ENCODE results near the gene TMEM131. TPM values are rescaled to one million over a fixed set of nuclear protein-coding genes. Genes with fewer than 3 reads are reported as not detected.
A peak's percentile ranks its signal among the peaks of the same experiment; 100 is the strongest.
"Not testable (repeated sequence)": the region's sequence is repeated elsewhere in the genome, so short reads cannot be mapped to it uniquely, and the experiment has no call there.

TMEM131 gene
- total and polyA plus RNA-seq, 5 donors = 11.5 to 32.7 (median 28.8) TPM

DNA sequence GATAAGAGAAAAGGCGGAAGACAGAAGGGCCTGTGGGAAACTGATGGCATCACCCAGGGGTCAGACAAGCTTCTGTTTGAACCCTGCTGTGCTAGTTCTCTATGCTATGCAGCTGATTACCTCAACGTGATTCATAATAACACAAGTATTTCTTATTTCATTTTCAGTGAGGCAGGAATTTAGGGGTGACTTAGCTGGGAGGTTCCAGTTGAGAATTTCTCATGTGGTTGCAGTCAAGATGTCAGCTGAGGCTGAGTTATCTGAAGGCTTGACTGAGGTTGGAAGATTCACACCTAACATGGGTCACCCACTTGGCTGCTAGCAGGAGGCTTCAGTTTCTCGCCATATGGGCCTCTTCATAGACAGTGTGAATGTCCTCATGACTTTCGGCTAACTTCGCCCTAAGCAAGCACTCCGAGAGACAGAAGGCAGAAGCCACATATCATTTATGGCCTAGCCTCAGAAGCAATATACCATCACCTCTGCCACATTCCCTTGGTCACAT is 34.0 kb upstream of the TMEM131 start:
- ATAC-seq (no peak), DNase-seq (no peak)
- Histone ChIP-seq H3K9me3 (ENCODE audit: control insufficient read depth, low read length) (no peaks in the 10 kb centered on the region), H3K4me3 (ENCODE audit: low read length) (no peak overlapping the region), H3K27me3 (ENCODE audit: control insufficient read depth, insufficient read depth) (no peaks in the 10 kb centered on the region), H3K27ac (ENCODE audit: low read length) (no peak overlapping the region), H3K4me1 (ENCODE audit: control insufficient read depth, insufficient read depth, low read length) (no peaks in the 10 kb centered on the region)
- intact Hi-C loops (cut with DNase I) = no loop called here
- WGBS = 91% methylated on average over 6 of the region's 6 CpGs

GRCh38 chr2:98028931-98029717 is 33.4 kb upstream of the TMEM131 start:
- peak in 1 of 2 donors; percentile 62 for ATAC-seq
- no peaks in the 10 kb centered on the region for H3K27me3 ChIP-seq (ENCODE audit: control insufficient read depth, insufficient read depth)
- no peaks in the 10 kb centered on the region for H3K4me1 ChIP-seq (ENCODE audit: control insufficient read depth, insufficient read depth, low read length)
- intact Hi-C loops (cut with DNase I) = no loop called here
- no peak for DNase-seq
- no peaks in the 10 kb centered on the region for H3K9me3 ChIP-seq (ENCODE audit: control insufficient read depth, low read length)
- no peak overlapping the region for H3K27ac ChIP-seq (ENCODE audit: low read length)
- H3K4me3 ChIP-seq (ENCODE audit: low read length) = no peak overlapping the region
- 87% methylated on average over 12 of the region's 12 CpGs for WGBS

DNA sequence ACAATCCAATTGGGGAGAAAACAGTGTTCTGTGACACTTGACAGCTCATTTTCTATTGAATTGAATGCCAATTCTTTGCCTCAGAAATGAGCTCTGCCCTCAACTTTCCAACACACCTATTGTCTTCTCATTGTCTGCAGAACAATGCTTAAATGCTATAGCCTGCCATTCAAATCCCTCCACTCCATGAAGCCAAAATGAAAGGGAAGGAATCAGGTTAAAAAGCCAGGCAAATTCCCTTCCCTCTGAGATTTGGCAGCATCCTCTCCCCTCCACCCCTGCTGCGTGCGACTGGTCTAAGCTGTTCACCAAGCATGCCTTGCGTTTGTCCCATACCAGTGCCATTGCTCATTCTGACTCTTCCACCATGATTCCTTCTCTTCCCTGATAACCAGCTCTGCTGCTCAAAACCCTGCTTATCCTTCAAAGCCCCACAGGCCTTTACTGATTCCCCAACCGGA is 32.4 kb upstream of the TMEM131 start:
- Histone ChIP-seq H3K27ac (ENCODE audit: low read length) (no peak overlapping the region), H3K4me3 (ENCODE audit: low read length) (no peak overlapping the region), H3K9me3 (ENCODE audit: control insufficient read depth, low read length) (no peaks in the 10 kb centered on the region), H3K4me1 (ENCODE audit: control insufficient read depth, insufficient read depth, low read length) (no peaks in the 10 kb centered on the region), H3K27me3 (ENCODE audit: control insufficient read depth, insufficient read depth) (no peaks in the 10 kb centered on the region)
- ATAC-seq (no peak), DNase-seq (no peak)
- intact Hi-C loops (cut with DNase I) = no loop called here
- WGBS = 69% methylated on average over 4 of the region's 4 CpGs

- no peaks in the 10 kb centered on the region for H3K27me3 ChIP-seq (ENCODE audit: control insufficient read depth, insufficient read depth)
- 86% methylated on average over 3 of the region's 3 CpGs for WGBS
- ATAC-seq (no peak), DNase-seq (no peak)
- no peaks in the 10 kb centered on the region for H3K4me1 ChIP-seq (ENCODE audit: control insufficient read depth, insufficient read depth, low read length)
- no peak overlapping the region for H3K27ac ChIP-seq (ENCODE audit: low read length)
- no peak overlapping the region for H3K4me3 ChIP-seq (ENCODE audit: low read length)
- H3K9me3 ChIP-seq (ENCODE audit: control insufficient read depth, low read length) = no peaks in the 10 kb centered on the region
- intact Hi-C loops (cut with DNase I) = no loop called here
These were observed 31.8 kb upstream of the TMEM131 start for GRCh38 chr2:98027538-98027937.

DNA sequence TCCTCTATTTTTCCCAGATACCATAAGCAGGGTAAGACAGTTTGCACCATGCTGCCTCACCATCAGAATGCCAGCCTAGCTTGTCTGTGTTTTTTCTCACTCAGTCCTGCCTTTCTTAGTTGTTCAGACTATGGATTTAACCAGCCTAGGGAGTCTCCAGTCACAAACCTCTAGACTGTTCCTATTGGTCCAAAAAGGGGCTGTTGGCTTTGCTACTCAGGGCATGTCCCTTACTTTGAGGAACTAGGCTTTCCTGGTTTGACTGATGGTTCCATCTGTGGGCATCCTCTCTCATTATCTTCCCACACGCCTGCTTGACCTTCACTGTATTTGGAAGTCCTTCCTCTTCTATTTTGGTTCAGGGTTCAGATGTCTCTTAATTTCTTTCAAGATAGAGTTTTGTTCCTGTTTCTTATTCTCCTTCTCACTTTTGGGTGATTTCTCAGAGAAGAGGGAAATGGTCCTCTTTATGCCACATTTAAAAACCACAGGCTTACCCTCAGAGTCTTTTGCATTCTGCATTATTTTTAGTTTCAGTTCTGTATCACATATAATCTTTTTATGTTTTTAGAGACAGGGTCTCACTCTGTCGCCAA is 31.3 kb upstream of the TMEM131 start:
- Histone ChIP-seq H3K4me3 (ENCODE audit: low read length) (no peak overlapping the region), H3K27ac (ENCODE audit: low read length) (no peak overlapping the region), H3K9me3 (ENCODE audit: control insufficient read depth, low read length) (no peaks in the 10 kb centered on the region), H3K4me1 (ENCODE audit: control insufficient read depth, insufficient read depth, low read length) (no peaks in the 10 kb centered on the region), H3K27me3 (ENCODE audit: control insufficient read depth, insufficient read depth) (no peaks in the 10 kb centered on the region)
- intact Hi-C loops (cut with DNase I) = no loop called here
- ATAC-seq (peak in 1 of 2 donors; percentile 46), DNase-seq (no peak)
- 59% methylated on average over 2 of the region's 2 CpGs for WGBS

GRCh38 chr2:98026292-98026691 is 30.5 kb upstream of the TMEM131 start:
- DNase-seq (no peak), ATAC-seq (peak; percentile 28)
- intact Hi-C loops (cut with DNase I) = no loop called here
- WGBS = 57% methylated on average over 5 of the region's 5 CpGs
- no peaks in the 10 kb centered on the region for H3K27me3 ChIP-seq (ENCODE audit: control insufficient read depth, insufficient read depth)
- peaks cover 1% of the 10 kb centered on the region for H3K4me1 ChIP-seq (ENCODE audit: control insufficient read depth, insufficient read depth, low read length)
- H3K9me3 ChIP-seq (ENCODE audit: control insufficient read depth, low read length) = no peaks in the 10 kb centered on the region
- H3K4me3 ChIP-seq (ENCODE audit: low read length) = no peak overlapping the region
- no peak overlapping the region for H3K27ac ChIP-seq (ENCODE audit: low read length)

- intact Hi-C loops (cut with DNase I) = no loop called here
- Histone ChIP-seq H3K27me3 (ENCODE audit: control insufficient read depth, insufficient read depth) (no peaks in the 10 kb centered on the region), H3K4me1 (ENCODE audit: control insufficient read depth, insufficient read depth, low read length) (peaks cover 2% of the 10 kb centered on the region), H3K9me3 (ENCODE audit: control insufficient read depth, low read length) (no peaks in the 10 kb centered on the region), H3K27ac (ENCODE audit: low read length) (no peak overlapping the region), H3K4me3 (ENCODE audit: low read length) (no peak overlapping the region)
- DNase-seq (no peak), ATAC-seq (no peak)
These were observed 29.8 kb upstream of the TMEM131 start for GRCh38 chr2:98025481-98026037.

- ATAC-seq; H3K27me3 ChIP-seq (ENCODE audit: control insufficient read depth, insufficient read depth); DNase-seq; H3K9me3 ChIP-seq (ENCODE audit: control insufficient read depth, low read length); H3K27ac ChIP-seq (ENCODE audit: low read length); H3K4me3 ChIP-seq (ENCODE audit: low read length); H3K4me1 ChIP-seq (ENCODE audit: control insufficient read depth, insufficient read depth, low read length); intact Hi-C loops (cut with DNase I): not testable (repeated sequence)
- WGBS = 94% methylated on average over 3 of the region's 3 CpGs
These were observed 26.3 kb upstream of the TMEM131 start for GRCh38 chr2:98022067-98022466.

DNA sequence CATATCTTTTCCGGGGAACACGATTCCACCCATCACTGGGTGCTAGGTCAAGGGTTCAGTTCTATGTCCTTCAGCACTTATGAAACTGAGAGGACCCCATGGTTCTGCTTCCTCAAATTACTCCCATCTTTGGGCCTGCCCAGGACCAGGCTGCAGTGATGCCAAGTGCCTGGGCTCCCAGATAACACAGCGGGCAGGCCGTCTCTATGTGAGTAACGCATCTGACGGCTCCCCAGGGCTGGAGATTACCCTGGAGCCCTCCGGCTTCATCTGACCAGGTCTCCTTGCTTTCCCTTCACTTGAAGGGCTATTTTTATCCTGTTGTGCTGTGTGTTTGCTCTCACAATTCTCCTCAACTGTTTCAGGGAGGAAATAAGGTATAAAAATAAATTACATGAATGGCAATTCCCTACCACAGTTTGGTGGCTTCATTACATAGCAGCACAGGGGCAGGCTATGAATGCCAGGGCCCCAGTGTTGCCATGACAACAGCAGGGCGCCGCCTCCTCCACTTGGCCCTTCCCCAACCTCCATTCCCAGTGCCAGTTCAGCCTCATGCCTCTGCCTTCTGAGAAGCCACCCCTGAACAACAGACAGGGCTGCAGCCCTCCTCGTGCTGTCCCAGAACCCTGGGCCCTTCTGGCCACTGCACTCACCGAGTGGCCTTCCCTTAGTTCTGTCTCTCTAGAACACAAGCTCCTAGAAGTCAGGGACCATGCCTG is 25.4 kb upstream of the TMEM131 start:
- Histone ChIP-seq H3K4me3 (ENCODE audit: low read length) (no peak overlapping the region), H3K4me1 (ENCODE audit: control insufficient read depth, insufficient read depth, low read length) (peaks cover 2% of the 10 kb centered on the region), H3K27ac (ENCODE audit: low read length) (no peak overlapping the region), H3K27me3 (ENCODE audit: control insufficient read depth, insufficient read depth) (no peaks in the 10 kb centered on the region), H3K9me3 (ENCODE audit: control insufficient read depth, low read length) (no peaks in the 10 kb centered on the region)
- intact Hi-C loops (cut with DNase I) = no loop called here
- WGBS = 74% methylated on average over 11 of the region's 11 CpGs
- DNase-seq (no peak), ATAC-seq (peak in 1 of 2 donors; percentile 16)

GRCh38 chr2:98020516-98020915 is 24.8 kb upstream of the TMEM131 start:
- Histone ChIP-seq H3K4me3 (ENCODE audit: low read length) (no peak overlapping the region), H3K27me3 (ENCODE audit: control insufficient read depth, insufficient read depth) (no peaks in the 10 kb centered on the region), H3K27ac (ENCODE audit: low read length) (no peak overlapping the region), H3K4me1 (ENCODE audit: control insufficient read depth, insufficient read depth, low read length) (peaks cover 2% of the 10 kb centered on the region), H3K9me3 (ENCODE audit: control insufficient read depth, low read length) (no peaks in the 10 kb centered on the region)
- intact Hi-C loops (cut with DNase I) = no loop called here
- no peak for ATAC-seq
- WGBS = 88% methylated on average over 6 of the region's 6 CpGs
- DNase-seq = no peak
